ENCODE results near the gene LHPP.
A peak's percentile ranks its signal among the peaks of the same experiment; 100 is the strongest.
"Not testable (repeated sequence)": the region's sequence is repeated elsewhere in the genome, so short reads cannot be mapped to it uniquely, and the experiment has no call there.

Gene LHPP

DNA sequence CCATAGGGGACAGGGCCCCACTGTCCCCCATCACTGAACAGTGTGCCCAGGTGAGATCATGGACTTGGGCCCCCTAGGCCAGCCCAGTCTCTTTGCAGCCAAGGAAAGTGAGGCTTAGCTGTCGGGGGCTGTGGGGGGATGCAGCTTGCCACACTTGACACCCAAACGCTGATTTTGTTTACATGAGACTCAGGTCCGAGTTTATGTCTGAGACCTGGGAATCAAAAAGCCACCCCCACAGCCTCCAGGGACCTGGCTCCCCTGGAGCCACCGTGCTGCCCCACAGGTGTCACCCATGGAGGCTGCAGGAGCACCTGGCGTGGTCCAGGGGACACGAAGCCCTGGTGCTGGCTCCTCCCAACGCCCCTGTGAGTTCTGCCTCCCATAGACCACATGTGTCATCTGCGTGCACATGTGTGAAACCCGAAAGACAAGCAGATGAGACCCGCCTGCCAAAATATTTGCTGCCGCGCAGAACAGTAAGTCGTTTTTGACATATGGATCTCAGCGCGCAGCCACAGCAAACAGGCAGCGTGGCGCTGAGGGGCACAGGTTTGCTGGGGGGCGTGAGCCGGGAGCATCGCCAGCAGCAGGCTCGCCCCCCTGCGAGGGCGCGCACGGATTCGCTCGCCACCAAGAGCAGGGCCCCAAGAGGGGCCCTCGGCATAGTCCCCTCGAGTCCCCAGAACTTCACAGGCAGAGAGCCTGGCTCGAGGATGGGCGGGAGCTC is 112.3 kb downstream of the LHPP start:
- no peak for DNase-seq (ENCODE audit: low spot score)

GRCh38 chr10:124574456-124575070 is 112.9 kb downstream of the LHPP start:
- DNase-seq (ENCODE audit: low spot score) = no peak

GRCh38 chr10:124575107-124576035 is 113.7 kb downstream of the LHPP start:
- DNase-seq (ENCODE audit: low spot score) = no peak

GRCh38 chr10:124576526-124577420 is 115.2 kb downstream of the LHPP start:
- no peak for DNase-seq (ENCODE audit: low spot score)

DNA sequence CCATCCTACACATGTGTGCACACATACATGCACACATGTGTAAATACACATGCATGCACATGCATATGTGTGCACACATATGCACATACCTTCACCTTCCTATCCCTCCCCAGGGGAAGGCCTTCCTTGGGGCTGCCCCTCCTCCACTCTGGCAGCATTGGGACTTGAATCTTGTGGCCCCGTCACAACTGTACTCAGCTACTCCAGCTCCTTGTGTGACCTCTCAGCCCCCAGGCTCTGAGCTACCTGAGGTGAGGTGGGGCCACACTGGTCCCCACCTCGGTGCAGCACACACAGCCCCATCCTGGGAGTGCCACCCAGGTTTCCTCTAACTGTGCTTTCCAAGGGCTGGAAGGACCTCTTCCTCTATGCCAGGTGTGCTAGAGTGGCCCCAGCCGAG is 116.0 kb downstream of the LHPP start:
- no peak for DNase-seq (ENCODE audit: low spot score)

DNA sequence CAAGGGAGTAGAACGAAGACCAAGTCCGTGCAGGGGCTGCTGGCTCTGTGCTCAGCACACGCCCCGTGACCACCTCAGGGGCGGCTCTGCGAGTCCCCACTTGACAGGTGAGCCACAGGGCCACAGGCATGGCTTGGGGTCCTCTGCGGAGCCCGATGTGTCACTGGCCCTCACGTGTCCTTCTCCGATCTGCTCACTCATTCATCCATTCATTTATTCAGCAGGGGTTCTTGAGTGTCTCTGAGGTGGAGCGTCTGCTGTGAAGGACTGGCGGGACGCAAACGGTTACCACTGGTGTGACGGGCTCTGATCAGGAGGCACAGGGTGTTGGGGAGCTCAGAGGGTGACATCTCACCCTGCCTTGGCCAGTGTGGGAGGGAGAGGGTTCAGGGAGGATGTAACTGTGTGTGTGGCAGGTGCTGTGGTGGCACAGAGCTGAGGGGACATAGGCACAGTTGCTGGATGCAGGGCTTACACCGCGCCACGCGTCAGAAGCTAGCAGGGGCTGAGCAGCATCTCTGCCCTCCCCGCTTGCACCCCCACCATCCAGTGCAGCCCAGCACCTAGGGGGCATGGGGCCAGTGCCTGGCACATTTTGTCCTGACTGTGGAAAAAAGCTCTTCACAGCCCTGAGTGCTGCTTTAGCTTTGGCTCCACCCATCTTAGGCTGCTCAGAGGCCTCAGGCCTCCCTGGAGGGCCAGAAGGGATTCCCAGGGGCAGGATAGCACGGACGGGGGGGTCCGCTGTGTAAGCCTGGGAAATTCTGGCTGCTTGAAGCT is 116.8 kb downstream of the LHPP start:
- no peak for DNase-seq (ENCODE audit: low spot score)

DNA sequence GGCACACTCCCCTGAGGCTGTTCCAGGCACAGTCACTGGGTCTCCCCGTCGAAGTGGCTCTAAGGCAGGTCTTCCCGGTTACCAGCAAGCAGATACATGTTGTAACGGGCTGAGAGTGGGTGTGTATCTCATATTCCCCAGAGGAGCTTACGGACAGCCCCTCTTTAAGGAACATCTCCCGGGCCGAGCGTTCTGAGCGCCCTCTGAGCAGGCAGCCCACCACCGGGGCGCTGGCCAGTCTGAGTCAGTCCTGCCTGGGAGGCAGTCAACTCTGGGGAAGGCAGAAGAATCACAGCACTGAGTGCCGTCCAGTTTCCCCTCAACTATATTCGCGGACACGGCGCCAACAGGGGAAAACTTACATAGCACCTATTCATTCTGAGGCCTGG is 117.4 kb downstream of the LHPP start:
- DNase-seq (ENCODE audit: low spot score) = no peak

GRCh38 chr10:124586142-124586541 is 124.5 kb downstream of the LHPP start:
- DNase-seq (ENCODE audit: low spot score) = no peak

DNA sequence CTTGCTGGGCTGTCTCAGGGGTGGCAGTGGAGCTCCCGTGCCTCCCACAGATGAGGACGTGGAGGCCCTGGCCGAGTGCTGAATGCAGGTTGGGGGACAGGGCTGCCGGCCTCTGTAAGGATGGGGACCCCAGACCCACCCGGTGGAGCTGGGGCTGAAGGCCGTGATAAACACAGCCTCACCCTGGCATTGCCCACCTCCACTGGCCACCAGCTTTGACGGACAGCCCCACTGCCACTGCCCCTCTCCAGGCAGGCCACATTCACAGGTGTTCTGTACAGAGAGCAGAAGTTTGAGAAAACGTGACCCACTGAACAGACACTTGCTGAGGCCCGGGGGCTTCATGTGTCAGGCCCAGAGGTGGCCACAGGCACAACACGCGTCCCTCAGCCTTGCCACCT is 126.2 kb downstream of the LHPP start:
- DNase-seq (ENCODE audit: low spot score) = no peak

GRCh38 chr10:124588341-124588735 is 126.7 kb downstream of the LHPP start:
- DNase-seq (ENCODE audit: low spot score) = not testable (repeated sequence)

GRCh38 chr10:124588736-124589490 is 127.3 kb downstream of the LHPP start:
- DNase-seq (ENCODE audit: low spot score) = peak; percentile 61

DNA sequence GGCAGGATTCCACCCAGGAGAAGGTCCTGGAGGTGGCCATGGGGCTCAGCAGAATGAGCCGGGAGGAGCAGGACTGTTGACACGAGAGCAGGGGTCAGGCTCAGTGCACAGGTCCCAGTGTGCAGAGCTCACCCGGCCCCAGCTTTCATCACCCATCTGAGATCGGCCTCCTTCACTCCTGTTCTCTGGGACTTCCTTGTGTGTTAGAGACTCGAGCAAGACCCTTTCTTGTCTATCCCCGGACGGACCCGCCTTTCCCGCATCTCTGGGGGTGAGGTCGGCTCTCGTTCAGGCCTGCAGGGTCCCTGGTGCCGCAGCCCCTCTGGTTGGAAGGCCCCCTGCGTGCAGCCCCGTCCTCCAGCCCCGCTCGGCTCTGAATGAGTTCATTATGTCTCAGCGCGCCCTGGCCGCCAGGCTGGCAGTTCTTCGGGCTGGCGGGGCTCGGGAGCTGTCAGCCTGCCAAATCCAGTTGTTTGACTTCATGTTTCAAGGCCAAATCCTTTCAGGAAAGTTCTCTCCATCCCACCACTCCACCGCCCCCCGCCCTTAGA is 127.9 kb downstream of the LHPP start:
- peak; percentile 85 for DNase-seq (ENCODE audit: low spot score)

DNA sequence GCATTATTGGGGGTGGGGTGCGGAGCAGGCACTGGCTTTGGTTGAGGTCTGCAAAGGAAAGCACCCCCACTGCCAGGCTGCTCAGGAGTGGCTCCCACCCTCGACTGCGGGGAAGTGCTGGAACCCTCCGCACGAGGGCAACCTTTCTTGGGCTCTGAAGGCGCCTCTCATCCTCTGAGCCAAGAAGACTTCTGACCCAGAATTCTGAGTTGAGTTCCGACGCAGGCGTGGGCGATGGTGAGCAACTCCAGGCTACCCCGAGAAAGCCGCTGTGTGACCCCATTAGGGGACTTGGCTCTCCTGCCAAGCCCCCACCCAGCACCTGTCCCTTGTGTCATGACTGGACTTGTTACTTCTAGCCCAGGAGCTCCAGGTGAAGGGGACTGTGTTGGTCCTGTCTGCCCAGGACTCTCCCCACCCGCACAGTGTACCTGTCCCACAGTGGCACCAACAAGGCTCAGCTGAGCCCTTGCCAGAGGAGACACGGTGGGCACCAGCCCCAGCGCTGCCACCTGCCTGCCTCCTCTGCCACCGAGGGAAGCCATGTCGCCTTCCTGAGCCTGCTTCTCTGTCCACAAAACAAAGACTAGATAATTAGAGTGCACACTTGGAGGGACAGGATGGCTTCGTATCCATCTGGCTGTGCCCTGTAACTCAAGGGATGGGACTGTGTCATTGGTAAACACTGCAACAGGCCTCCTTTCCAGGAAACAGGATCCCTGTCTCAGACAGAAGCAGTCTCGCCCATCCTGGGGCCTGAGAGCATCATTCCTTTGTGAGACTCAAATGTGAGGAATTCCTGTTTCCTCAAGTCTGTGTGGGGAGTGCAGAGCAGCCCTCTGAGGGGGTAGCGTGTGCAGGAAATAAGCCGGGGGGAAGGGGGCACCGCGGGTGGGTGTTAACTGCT is 128.8 kb downstream of the LHPP start:
- no peak for DNase-seq (ENCODE audit: low spot score)

- no peak for DNase-seq (ENCODE audit: low spot score)
Observed at GRCh38 chr10:124591123-124591495, 129.5 kb downstream of the LHPP start.

DNA sequence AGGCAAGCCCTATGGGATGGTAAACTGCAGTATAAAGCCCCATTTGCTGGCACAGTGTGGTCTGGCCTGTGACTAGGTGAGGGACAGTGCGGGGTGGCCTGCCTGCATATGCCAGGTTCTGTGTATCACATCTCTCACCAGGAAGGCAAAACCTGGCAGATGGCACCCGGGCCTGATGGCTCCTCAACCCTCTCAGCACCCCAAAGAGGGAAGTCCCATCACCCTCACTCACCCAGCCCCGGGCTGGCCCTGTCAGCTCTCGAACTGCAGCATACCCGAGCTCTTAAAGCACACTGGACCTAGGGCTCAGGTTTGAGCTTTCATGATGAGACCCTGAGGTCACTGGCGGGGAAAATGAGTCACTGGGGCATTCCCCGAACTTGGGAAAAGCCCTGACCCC is 130.5 kb downstream of the LHPP start:
- DNase-seq (ENCODE audit: low spot score) = no peak

GRCh38 chr10:124592736-124593430 is 131.3 kb downstream of the LHPP start:
- no peak for DNase-seq (ENCODE audit: low spot score)

- no peak for DNase-seq (ENCODE audit: low spot score)
Observed at GRCh38 chr10:124593431-124593985, 131.9 kb downstream of the LHPP start.

GRCh38 chr10:124594240-124594639 is 132.6 kb downstream of the LHPP start:
- DNase-seq (ENCODE audit: low spot score) = no peak
